CD4-positive, alpha-beta T cell (primary cell): Measurements from ENCODE around the gene S100A2. TPM values are rescaled to one million over a fixed set of nuclear protein-coding genes. Genes with fewer than 3 reads are reported as not detected.
"Not testable (repeated sequence)": the region's sequence is repeated elsewhere in the genome, so short reads cannot be mapped to it uniquely, and the experiment has no call there.

Experiments
- ATAC-seq: fragments of 200-7000 bp; cut with Tn5 transposase; one replicate; pipeline ENCODE4 v1.10.0; 2022; ENCODE audit warnings: mild to moderate bottlenecking; ENCODE audit not compliant: poor library complexity
- CTCF ChIA-PET: fragments of 350-600 bp; sonication (Branson Sonifier 250); formaldehyde crosslinking; loops from one replicate; lab custom pipeline; 2021; ENCODE audit warnings: antibody characterized with exemption, inconsistent platforms; lab: Charles Lee
- POLR2A ChIA-PET: fragments of 350-600 bp; sonication (Branson Sonifier 250); formaldehyde crosslinking; loops from one replicate; lab custom pipeline; 2021; ENCODE audit warnings: antibody characterized with exemption, inconsistent platforms; lab: Charles Lee
- DNase-seq, 14 experiments: peaks; one replicate each; pipeline ENCODE4 v3.0.0-alpha.2; 2013 to 2020; ENCODE audit warnings: mixed read lengths in 2 of 14
- H3K27ac ChIP-seq, 2 donors: one replicate each; pipeline versions ENCODE4 v1.5.1 to v1.7.0; 2013; ENCODE audit warnings: low read length in 2 of 2, low read depth in 1 of 2, mild to moderate bottlenecking in 1 of 2
- H3K27me3 ChIP-seq, 2 experiments: 1 replicate in 1 of 2; 2 replicates in 1 of 2; pipeline versions ENCODE4 v1.6.1 to v1.7.0; 2013; ENCODE audit warnings: low read length in 2 of 2, control low read depth in 1 of 2, mild to moderate bottlenecking in 1 of 2, moderate library complexity in 1 of 2; ENCODE audit not compliant: insufficient read depth in 2 of 2, control insufficient read depth in 1 of 2
- H3K36me3 ChIP-seq: one replicate; pipeline ENCODE4 v1.6.1; 2013; ENCODE audit warnings: low read length, control low read depth; ENCODE audit not compliant: insufficient read depth
- H3K4me1 ChIP-seq: one replicate; pipeline ENCODE4 v1.6.1; 2013; ENCODE audit warnings: low read length, control low read depth; ENCODE audit not compliant: insufficient read depth
- H3K4me3 ChIP-seq: one replicate; pipeline ENCODE4 v1.5.1; 2013; ENCODE audit warnings: mild to moderate bottlenecking, low read length, moderate library complexity
- H3K9me3 ChIP-seq, 2 experiments: 1 replicate in 1 of 2; 2 replicates in 1 of 2; pipeline versions ENCODE4 v1.6.1 to v1.7.0; 2013; ENCODE audit warnings: low read length in 2 of 2, mild to moderate bottlenecking in 2 of 2, control low read depth in 1 of 2, moderate library complexity in 1 of 2; ENCODE audit not compliant: control insufficient read depth in 1 of 2, insufficient read depth in 1 of 2
- H3K27ac Mint-ChIP-seq: one replicate; pipeline ENCODE4 v1.8.0; 2020; ENCODE audit warnings: mixed read lengths
- H3K27me3 Mint-ChIP-seq: one replicate; pipeline ENCODE4 v1.8.0; 2021; ENCODE audit warnings: mixed read lengths
- H3K36me3 Mint-ChIP-seq: one replicate; pipeline ENCODE4 v1.8.0; 2021; ENCODE audit warnings: low read depth, mixed read lengths
- H3K4me1 Mint-ChIP-seq: one replicate; pipeline ENCODE4 v1.8.0; 2021; ENCODE audit warnings: low read depth, mixed read lengths
- H3K4me3 Mint-ChIP-seq: one replicate; pipeline ENCODE4 v1.8.0; 2020; ENCODE audit warnings: mild to moderate bottlenecking, mixed read lengths
- H3K9me3 Mint-ChIP-seq: one replicate; pipeline ENCODE4 v1.8.0; 2020; ENCODE audit warnings: mixed read lengths
- CTCF ChIP-seq: fragments of 200-600 bp; IDR thresholded peaks from one replicate; pipeline ENCODE4 v1.8.0; 2022; ENCODE audit warnings: antibody characterized with exemption, mild to moderate bottlenecking
- intact Hi-C, 2 experiments: fragments of 100-400 bp; cut with DNase I in 1 of 2; cut with micrococcal nuclease in 1 of 2; formaldehyde crosslinking; loops; one replicate each; pipeline versions ENCODE4 v1.15.1 to v1.9.0; 2023 to 2025; cut with DNase I, micrococcal nuclease
- total RNA-seq, 174 experiments: library from RNA in 2 of 174; stranded (reverse) in 2 of 174; gene quantifications; one replicate each; pipeline ENCODE4 v1.2.3 and lab custom pipeline; 2021 to 2026

Gene S100A2
- total RNA-seq, 2 experiments from 2014 or later = not detected

GRCh38 chr1:153578490-153578889 is 12.8 kb upstream of the S100A2 start:
- Mint-ChIP-seq H3K27ac (no peak overlapping the region), H3K27me3 (peaks cover 27% of the 10 kb centered on the region), H3K4me3 (no peak overlapping the region), H3K36me3 (no peaks in the 10 kb centered on the region), H3K9me3 (no peaks in the 10 kb centered on the region), H3K4me1 (no peaks in the 10 kb centered on the region)
- no peak overlapping the region for H3K4me3 ChIP-seq
- H3K4me1 ChIP-seq = no peaks in the 10 kb centered on the region
- DNase-seq = no peak
- no peak overlapping the region for H3K27ac ChIP-seq
- CTCF ChIA-PET = interaction anchor here (0.6 kb wide), 1 partner anchor 461 kb away, joined by 3 read pairs; no protein-coding TSS in a partner anchor
- intact Hi-C loops = no loop called here
- H3K27me3 ChIP-seq = peaks cover 0 to 10% of the 10 kb centered on the region in 2 experiments
- TF ChIP-seq CTCF = no peak
- H3K9me3 ChIP-seq = no peaks in the 10 kb centered on the region
- no peaks in the 10 kb centered on the region for H3K36me3 ChIP-seq
- ATAC-seq = no peak
- POLR2A ChIA-PET = no interaction called here

GRCh38 chr1:153577624-153578051 is 12.0 kb upstream of the S100A2 start:
- Mint-ChIP-seq H3K9me3 (no peaks in the 10 kb centered on the region), H3K27me3 (peaks cover 27% of the 10 kb centered on the region), H3K4me1 (peaks cover 6% of the 10 kb centered on the region), H3K4me3 (no peak overlapping the region), H3K27ac (no peak overlapping the region), H3K36me3 (no peaks in the 10 kb centered on the region)
- intact Hi-C loops = no loop called here
- DNase-seq = no peak
- Histone ChIP-seq H3K36me3 (no peaks in the 10 kb centered on the region), H3K4me1 (no peaks in the 10 kb centered on the region), H3K27ac (no peak overlapping the region), H3K4me3 (no peak overlapping the region), H3K9me3 (no peaks in the 10 kb centered on the region), H3K27me3 (peaks cover 0 to 10% of the 10 kb centered on the region in 2 experiments)
- ATAC-seq = no peak
- ChIA-PET POLR2A (no interaction called here), CTCF (interaction anchor here (0.6 to 1.0 kb wide), 2 partner anchors 67 to 462 kb away, joined by 3 read pairs; no protein-coding TSS in a partner anchor)
- TF ChIP-seq CTCF = no peak

- H3K4me1 ChIP-seq = peaks cover 3% of the 10 kb centered on the region
- Mint-ChIP-seq H3K27me3 (peaks cover 27% of the 10 kb centered on the region), H3K4me3 (no peak overlapping the region), H3K4me1 (peaks cover 8% of the 10 kb centered on the region), H3K27ac (no peak overlapping the region), H3K9me3 (no peaks in the 10 kb centered on the region), H3K36me3 (no peaks in the 10 kb centered on the region)
- DNase-seq (no peak), ATAC-seq (no peak)
- ChIA-PET POLR2A (no interaction called here), CTCF (interaction anchor here (1.0 kb wide), 1 partner anchor 67 kb away, joined by 3 read pairs; no protein-coding TSS in a partner anchor)
- peaks cover 0 to 10% of the 10 kb centered on the region in 2 experiments for H3K27me3 ChIP-seq
- H3K4me3 ChIP-seq = no peak overlapping the region
- no peaks in the 10 kb centered on the region for H3K9me3 ChIP-seq
- intact Hi-C loops = no loop called here
- no peak for TF ChIP-seq CTCF
- H3K27ac ChIP-seq = no peak overlapping the region
- no peaks in the 10 kb centered on the region for H3K36me3 ChIP-seq
These were observed 11.5 kb upstream of the S100A2 start for GRCh38 chr1:153577138-153577537.

GRCh38 chr1:153575497-153575896 is 9.9 kb upstream of the S100A2 start:
- ATAC-seq, DNase-seq, H3K4me1 ChIP-seq, H3K9me3 Mint-ChIP-seq, H3K27ac ChIP-seq, H3K4me1 Mint-ChIP-seq, H3K27ac Mint-ChIP-seq, H3K36me3 ChIP-seq, CTCF ChIA-PET, H3K4me3 ChIP-seq, intact Hi-C loops, POLR2A ChIA-PET, H3K9me3 ChIP-seq, H3K27me3 ChIP-seq, H3K36me3 Mint-ChIP-seq, H3K4me3 Mint-ChIP-seq: not testable (repeated sequence)
- H3K27me3 Mint-ChIP-seq = peaks cover 27% of the 10 kb centered on the region

GRCh38 chr1:153575081-153575491 is 9.4 kb upstream of the S100A2 start:
- intact Hi-C loops, H3K27me3 ChIP-seq, H3K4me3 Mint-ChIP-seq, H3K4me3 ChIP-seq, CTCF ChIA-PET, H3K27ac ChIP-seq, H3K36me3 Mint-ChIP-seq, POLR2A ChIA-PET, ATAC-seq, H3K36me3 ChIP-seq, H3K27ac Mint-ChIP-seq, H3K9me3 ChIP-seq, H3K4me1 ChIP-seq, H3K9me3 Mint-ChIP-seq, H3K4me1 Mint-ChIP-seq, DNase-seq: not testable (repeated sequence)
- peaks cover 27% of the 10 kb centered on the region for H3K27me3 Mint-ChIP-seq
